ENCODE measurements around the gene PRR35.

GRCh38 chr16:512802-513201 lies 47.4 kb upstream of the PRR35 start:
- TF ChIP-seq, protein P1, sequence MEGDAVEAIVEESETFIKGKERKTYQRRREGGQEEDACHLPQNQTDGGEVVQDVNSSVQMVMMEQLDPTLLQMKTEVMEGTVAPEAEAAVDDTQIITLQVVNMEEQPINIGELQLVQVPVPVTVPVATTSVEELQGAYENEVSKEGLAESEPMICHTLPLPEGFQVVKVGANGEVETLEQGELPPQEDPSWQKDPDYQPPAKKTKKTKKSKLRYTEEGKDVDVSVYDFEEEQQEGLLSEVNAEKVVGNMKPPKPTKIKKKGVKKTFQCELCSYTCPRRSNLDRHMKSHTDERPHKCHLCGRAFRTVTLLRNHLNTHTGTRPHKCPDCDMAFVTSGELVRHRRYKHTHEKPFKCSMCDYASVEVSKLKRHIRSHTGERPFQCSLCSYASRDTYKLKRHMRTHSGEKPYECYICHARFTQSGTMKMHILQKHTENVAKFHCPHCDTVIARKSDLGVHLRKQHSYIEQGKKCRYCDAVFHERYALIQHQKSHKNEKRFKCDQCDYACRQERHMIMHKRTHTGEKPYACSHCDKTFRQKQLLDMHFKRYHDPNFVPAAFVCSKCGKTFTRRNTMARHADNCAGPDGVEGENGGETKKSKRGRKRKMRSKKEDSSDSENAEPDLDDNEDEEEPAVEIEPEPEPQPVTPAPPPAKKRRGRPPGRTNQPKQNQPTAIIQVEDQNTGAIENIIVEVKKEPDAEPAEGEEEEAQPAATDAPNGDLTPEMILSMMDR (IDR thresholded peaks at IDR 0.05): no peak
- TF ChIP-seq POLR2A (IDR thresholded peaks at IDR 0.05): no peak

Measured in thyroid gland (tissue), 4 donors.